ENCODE data around the gene LRRC32. TPM values are rescaled to one million over a fixed set of nuclear protein-coding genes. Genes with fewer than 3 reads are reported as not detected.

The LRRC32 gene
- total and polyA plus RNA-seq, 12 donors: 20.9 to 389 (median 92.6) TPM

DNA sequence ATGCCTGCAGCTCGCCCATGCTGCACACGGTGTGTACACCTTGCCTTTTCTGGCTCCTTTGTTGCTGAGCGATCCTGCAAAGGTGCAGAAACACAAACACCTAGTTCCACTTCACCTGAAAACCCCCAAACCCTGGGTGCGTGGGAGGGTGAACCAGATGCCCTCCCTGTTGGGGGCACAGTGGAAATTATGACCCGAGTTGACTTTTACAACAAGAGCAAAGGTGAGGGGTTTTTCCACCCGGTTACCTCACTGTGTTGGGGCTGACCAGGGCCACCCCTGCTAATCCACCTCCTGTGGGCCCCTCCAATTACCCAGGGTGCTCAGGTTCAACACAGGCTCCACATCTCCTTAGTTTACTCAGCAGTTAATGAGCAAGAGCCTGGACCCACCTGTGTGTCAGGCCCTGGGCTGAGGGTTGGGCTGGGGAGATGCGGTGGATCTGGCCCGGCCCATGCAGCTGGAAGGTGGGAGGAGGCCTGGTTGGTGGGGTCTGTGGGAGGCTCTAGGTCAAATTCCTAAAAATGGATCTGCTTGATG lies 42.1 kb downstream of the LRRC32 start:
- Histone ChIP-seq H3K9me3 (replicated peaks in 1 of 3) (no peaks in the 10 kb centered on the region), H3K4me1 (replicated peaks in 1 of 2) (peaks cover 5 to 21% of the 10 kb centered on the region in 2 donors), H3K4me3 (no peak overlapping the region), H3K27me3 (no peaks in the 10 kb centered on the region), H3K27ac (peak overlapping the region in 1 of 5 donors; percentile 86), H3K36me3 (replicated peaks in 1 of 2) (no peaks in the 10 kb centered on the region)
- peak in 2 of 7 donors; percentile 10 to 13 for DNase-seq
- WGBS, 4 donors: 94 to 100% (median 97%) methylated on average over 3 to 8 of the region's 8 CpGs
- intact Hi-C loops (cut with DNase I): no loop called here
- TF ChIP-seq POLR2A (IDR thresholded peaks at IDR 0.05): no peak
- TF ChIP-seq CTCF (IDR thresholded peaks at IDR 0.05): no peak

- no peak overlapping the region for H3K27ac ChIP-seq
- DNase-seq: peak in 2 of 7 donors; percentile 6 to 36
- peaks cover 5 to 21% of the 10 kb centered on the region in 2 donors for H3K4me1 ChIP-seq (replicated peaks in 1 of 2)
- no peaks in the 10 kb centered on the region for H3K27me3 ChIP-seq
- WGBS, 4 donors: 88 to 94% (median 90%) methylated on average over 6 to 7 of the region's 7 CpGs
- H3K4me3 ChIP-seq: no peak overlapping the region
- H3K36me3 ChIP-seq (replicated peaks in 1 of 2): no peaks in the 10 kb centered on the region
- intact Hi-C loops (cut with DNase I): no loop called here
- H3K9me3 ChIP-seq (replicated peaks in 1 of 3): no peaks in the 10 kb centered on the region
- TF ChIP-seq CTCF (IDR thresholded peaks at IDR 0.05): no peak
- no peak for TF ChIP-seq POLR2A (IDR thresholded peaks at IDR 0.05)
Observed at GRCh38 chr11:76627606-76628005, 42.9 kb downstream of the LRRC32 start.

- Histone ChIP-seq H3K36me3 (replicated peaks in 1 of 2) (no peaks in the 10 kb centered on the region), H3K4me1 (replicated peaks in 1 of 2) (peaks cover 5 to 21% of the 10 kb centered on the region in 2 donors), H3K4me3 (no peak overlapping the region), H3K9me3 (replicated peaks in 1 of 3) (no peaks in the 10 kb centered on the region), H3K27me3 (no peaks in the 10 kb centered on the region), H3K27ac (no peak overlapping the region)
- intact Hi-C loops (cut with DNase I): no loop called here
- DNase-seq: peak in 2 of 7 donors; percentile 17 to 46
- WGBS, 4 donors: 75 to 84% (median 79%) methylated on average over 6 of the region's 6 CpGs
- no peak for TF ChIP-seq CTCF (IDR thresholded peaks at IDR 0.05)
- TF ChIP-seq POLR2A (IDR thresholded peaks at IDR 0.05): no peak
Observed at GRCh38 chr11:76626921-76627401, 43.6 kb downstream of the LRRC32 start.

DNA sequence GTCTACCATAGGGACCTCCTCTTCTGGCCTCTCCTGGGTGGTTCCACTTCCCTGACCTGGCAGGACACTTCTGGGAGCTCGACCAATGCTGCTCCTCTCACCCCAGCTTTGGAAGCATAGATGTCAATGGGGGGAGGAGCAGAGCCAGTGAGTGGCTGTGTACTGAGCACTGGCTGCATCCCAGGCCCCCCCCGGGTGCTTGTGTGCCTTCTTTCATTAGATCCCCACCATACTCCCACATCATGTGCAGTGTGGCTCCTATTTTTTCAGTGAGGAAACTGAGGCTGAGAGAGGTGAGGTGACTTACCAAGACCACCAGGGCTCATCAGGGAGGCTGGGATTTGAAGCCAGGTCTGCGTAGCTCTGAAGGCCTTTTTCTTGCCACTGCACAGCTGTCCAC lies 44.3 kb downstream of the LRRC32 start:
- intact Hi-C loops (cut with DNase I): no loop called here
- TF ChIP-seq POLR2A (IDR thresholded peaks at IDR 0.05): no peak
- DNase-seq: peak in 2 of 7 donors; percentile 8 to 34
- Histone ChIP-seq H3K9me3 (replicated peaks in 1 of 3) (no peaks in the 10 kb centered on the region), H3K27me3 (no peaks in the 10 kb centered on the region), H3K4me3 (no peak overlapping the region), H3K36me3 (replicated peaks in 1 of 2) (no peaks in the 10 kb centered on the region), H3K4me1 (replicated peaks in 1 of 2) (peaks cover 5 to 21% of the 10 kb centered on the region in 2 donors), H3K27ac (no peak overlapping the region)
- 89 to 100% (median 95%) methylated on average over 2 to 3 of the region's 3 CpGs for WGBS, 4 donors

Measured in adrenal gland (tissue), 12 donors.